CMK (cell line): ENCODE results near the gene HSPA4.
A peak's percentile ranks its signal among the peaks of the same experiment; 100 is the strongest.
"Not testable (repeated sequence)": the region's sequence is repeated elsewhere in the genome, so short reads cannot be mapped to it uniquely, and the experiment has no call there.

ENCODE experiments used
- DNase-seq: peaks from one replicate; pipeline ENCODE4 v3.0.0-alpha.2; 2010; ENCODE audit warnings: low read depth

Gene HSPA4

GRCh38 chr5:133051542-133052316, at the start of gene HSPA4:
TSS of gene HSPA4 (plus strand) at chr5:133052013. CDS start at chr5:133052251, 238 bp downstream.
- DNase-seq, result peak; percentile 96

- DNase-seq, result no peak
Observed at GRCh38 chr5:133006653-133007052, 45.2 kb upstream of the HSPA4 start.

GRCh38 chr5:133008455-133008854, 43.4 kb upstream of the HSPA4 start:
- DNase-seq, result not testable (repeated sequence)

- DNase-seq, result no peak
Observed at GRCh38 chr5:133015466-133015865, 36.3 kb upstream of the HSPA4 start.

- no peak for DNase-seq
Observed at GRCh38 chr5:133017964-133018363, 33.8 kb upstream of the HSPA4 start.

- DNase-seq, result not testable (repeated sequence)
Observed at GRCh38 chr5:133019471-133019870, 32.3 kb upstream of the HSPA4 start.

GRCh38 chr5:133025804-133026663, 25.8 kb upstream of the HSPA4 start, which contains the start of gene ZCCHC10:
TSS of gene ZCCHC10 (minus strand) at chr5:133026549. CDS start at chr5:133026537, 12 bp downstream.
- peak; percentile 71 for DNase-seq

GRCh38 chr5:133026664-133027153, 25.1 kb upstream of the HSPA4 start:
- no peak for DNase-seq

GRCh38 chr5:133029416-133029815, 22.4 kb upstream of the HSPA4 start:
- DNase-seq, result no peak

- DNase-seq, result no peak
Observed at GRCh38 chr5:133030343-133031005, 21.3 kb upstream of the HSPA4 start.

GRCh38 chr5:133032852-133033742, 18.7 kb upstream of the HSPA4 start:
- DNase-seq, result no peak

GRCh38 chr5:133034064-133034463, 17.7 kb upstream of the HSPA4 start:
- DNase-seq, result no peak

GRCh38 chr5:133035224-133035623, 16.6 kb upstream of the HSPA4 start:
- no peak for DNase-seq

GRCh38 chr5:133036677-133037076, 15.1 kb upstream of the HSPA4 start:
- DNase-seq, result not testable (repeated sequence)

- DNase-seq, result no peak
Observed at GRCh38 chr5:133041157-133041784, 10.5 kb upstream of the HSPA4 start.

GRCh38 chr5:133041910-133042309, 9.9 kb upstream of the HSPA4 start:
- DNase-seq, result no peak

- not testable (repeated sequence) for DNase-seq
Observed at GRCh38 chr5:133046560-133046959, 5.3 kb upstream of the HSPA4 start.

- no peak for DNase-seq
Observed at GRCh38 chr5:133047404-133047803, 4.4 kb upstream of the HSPA4 start.

- DNase-seq, result no peak
Observed at GRCh38 chr5:133048993-133049725, 2.7 kb upstream of the HSPA4 start.

- DNase-seq, result no peak
Observed at GRCh38 chr5:133049726-133050048, 2.1 kb upstream of the HSPA4 start.
